ENCODE data around the gene TINAG.
"Not testable (repeated sequence)": the region's sequence is repeated elsewhere in the genome, so short reads cannot be mapped to it uniquely, and the experiment has no call there.

The TINAG gene

DNA sequence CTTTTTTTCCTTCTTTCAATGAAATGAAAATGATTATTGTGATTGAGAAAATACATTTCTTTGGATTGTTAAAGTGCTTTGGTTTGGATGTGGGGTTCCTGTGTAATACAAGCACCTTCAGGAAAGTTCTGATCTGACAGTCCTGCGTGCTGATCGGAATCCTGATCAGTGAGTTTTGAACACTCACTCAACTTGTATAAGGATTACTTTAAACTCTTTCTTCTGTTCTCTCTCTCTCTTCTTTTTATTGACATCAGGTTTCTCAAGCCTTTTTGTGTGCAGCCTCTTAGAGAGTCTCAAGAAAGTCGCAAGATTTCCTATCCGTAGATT, 710 bp downstream of the TINAG start:
- DNase-seq: no peak

- no peak for DNase-seq
Measured at GRCh38 chr6:54310377-54311152, 2.3 kb downstream of the TINAG start.

DNA sequence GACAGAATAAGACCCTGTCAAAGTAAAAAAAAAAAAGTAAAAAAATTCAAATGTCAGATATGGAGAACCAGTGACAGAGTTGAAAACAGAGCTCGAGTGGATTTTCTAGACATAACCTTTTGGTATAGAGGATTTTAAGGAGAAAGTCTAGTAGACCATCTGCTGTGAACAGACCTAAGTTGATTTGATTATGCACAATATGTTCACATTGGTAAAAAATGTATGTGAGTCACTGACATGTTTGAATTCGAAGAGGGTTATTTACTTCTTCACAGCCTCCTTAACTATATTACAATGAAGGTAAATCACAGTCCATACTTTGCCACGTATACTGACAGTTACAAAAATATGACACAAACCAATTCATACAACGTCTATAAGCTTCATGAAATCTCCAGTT, 7.4 kb downstream of the TINAG start:
- DNase-seq: no peak

- peak; percentile 38 for DNase-seq
Measured at GRCh38 chr6:54320871-54321270, 12.6 kb downstream of the TINAG start.

- DNase-seq: no peak
Measured at GRCh38 chr6:54327631-54328030, 19.4 kb downstream of the TINAG start.

DNA sequence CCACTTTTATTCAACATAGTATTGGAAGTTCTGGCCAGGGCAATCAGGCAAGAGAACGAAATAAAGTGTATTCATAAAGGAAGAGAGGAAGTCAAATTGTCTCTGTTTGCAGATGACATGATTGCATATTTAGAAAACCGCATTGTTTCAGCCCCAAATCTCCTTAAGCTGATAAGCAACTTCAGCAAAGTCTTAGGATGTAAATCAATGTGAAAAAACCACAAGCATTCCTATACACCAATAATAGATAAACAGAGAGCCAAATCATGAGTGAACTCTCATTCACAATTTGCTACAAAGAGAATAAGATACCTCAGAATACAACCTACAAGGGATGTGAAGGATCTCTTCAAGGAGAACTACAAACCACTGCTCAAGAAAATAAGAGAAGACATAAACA, 23.3 kb downstream of the TINAG start:
- DNase-seq: not testable (repeated sequence)

- no peak for DNase-seq
Measured at GRCh38 chr6:54335871-54336270, 27.6 kb downstream of the TINAG start.

DNA sequence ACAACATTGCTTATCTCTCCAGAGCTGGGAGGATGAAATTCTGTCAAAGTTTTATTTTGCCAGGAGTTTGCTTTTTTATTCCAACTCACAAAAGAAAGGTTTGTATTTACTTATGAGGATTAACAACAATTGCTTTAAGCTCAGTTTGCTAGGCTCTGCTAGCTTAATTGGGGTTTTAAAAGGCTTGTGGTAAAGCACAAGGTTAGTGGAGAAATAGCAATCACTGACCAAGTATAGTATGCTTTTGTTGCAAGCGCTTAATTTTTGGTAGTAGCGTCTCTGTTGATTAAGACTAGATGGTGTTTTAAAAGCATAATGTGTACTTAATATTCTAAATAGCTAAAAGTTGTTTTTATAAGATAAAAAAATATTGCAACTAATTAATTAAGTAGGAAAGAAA, 45.7 kb downstream of the TINAG start:
- DNase-seq: no peak

DNA sequence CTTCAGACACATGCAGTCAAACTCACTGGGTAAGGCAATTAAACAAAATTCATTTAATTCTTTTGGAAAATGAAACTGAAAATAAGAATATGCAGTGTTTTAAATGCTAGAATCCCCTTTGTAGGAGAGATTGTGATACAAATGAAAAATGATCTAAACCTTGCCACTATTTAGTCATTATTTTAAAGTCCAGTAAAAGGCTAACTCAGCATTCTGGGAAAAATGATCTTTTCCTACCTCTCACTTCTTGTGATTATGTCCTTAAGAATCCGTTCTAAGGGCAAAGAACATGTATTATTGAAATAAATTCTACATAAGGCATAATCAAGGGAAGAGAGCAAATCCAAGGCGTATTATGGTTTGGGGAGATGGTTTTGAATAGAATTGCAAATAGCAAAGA, 46.4 kb downstream of the TINAG start:
- no peak for DNase-seq

DNA sequence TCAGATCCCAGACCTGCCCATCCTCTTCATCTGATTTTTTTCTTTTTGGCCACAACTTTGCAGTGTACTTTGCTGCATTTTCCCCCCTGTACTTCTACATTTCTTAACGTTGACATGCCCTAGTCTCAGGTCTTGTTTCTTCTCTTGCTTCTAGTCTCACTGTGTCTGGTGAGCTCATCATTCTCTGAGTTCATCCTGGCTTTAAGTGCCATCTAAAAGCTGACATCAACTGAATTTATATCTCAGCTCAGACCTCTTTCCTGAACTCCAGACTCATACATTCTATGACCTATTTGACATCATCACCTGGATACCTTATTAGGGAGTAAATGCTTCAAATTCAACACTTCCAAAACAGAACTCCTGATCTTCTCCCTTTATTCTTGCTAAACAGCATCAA, 48.9 kb downstream of the TINAG start:
- no peak for DNase-seq

- DNase-seq: no peak
Measured at GRCh38 chr6:54361188-54361587, 52.9 kb downstream of the TINAG start.

GRCh38 chr6:54361734-54362133, 53.5 kb downstream of the TINAG start:
- DNase-seq: no peak

DNA sequence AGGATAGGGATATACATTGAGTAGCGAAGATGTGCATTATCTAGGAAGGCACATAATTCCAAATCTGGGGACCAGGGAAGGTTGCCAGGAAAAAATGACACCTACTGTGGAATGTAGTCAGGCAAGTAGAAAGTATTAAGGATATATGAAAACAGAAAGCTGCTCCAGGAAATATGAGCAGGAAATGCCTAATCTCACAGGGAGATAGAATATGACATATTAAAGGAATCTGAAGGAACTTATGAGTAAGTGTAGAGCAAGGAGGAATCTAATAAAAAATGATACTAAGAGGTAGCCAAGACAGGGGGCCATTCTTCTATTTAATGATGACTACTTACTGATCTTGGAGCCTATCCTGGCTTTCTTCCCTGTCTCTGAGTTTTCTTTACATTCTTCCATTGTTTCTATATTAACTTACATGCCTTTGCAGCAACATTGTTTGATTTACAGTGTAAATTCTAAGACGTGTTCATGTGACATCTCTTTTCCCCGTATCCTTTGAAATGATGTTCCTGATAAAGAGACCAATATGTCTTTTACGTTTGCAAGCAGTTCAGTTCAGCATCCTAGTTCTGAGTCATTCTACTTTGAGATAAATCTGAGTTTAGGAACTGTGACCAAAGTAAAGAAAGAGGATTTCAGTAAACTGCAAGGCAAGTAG, 58.6 kb downstream of the TINAG start:
- no peak for DNase-seq

DNA sequence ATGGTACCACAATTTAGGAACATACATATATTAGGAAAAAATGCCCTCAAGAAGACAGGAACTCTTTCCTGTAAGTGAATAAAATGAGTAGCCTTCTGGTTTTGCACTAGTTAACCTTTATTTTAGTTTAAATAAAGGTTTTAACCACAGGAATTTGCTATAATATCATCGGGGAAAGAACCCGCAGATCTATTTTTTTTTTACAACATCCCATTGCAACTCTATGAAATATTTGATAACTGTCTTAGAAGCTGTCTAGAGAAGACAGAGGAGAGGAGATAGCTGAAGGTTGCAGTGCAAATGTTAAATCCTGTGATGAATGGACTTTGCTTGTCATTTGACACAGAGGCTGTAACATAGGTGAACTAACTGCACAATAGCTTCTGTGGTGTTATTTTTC, 69.5 kb downstream of the TINAG start:
- DNase-seq: no peak

DNA sequence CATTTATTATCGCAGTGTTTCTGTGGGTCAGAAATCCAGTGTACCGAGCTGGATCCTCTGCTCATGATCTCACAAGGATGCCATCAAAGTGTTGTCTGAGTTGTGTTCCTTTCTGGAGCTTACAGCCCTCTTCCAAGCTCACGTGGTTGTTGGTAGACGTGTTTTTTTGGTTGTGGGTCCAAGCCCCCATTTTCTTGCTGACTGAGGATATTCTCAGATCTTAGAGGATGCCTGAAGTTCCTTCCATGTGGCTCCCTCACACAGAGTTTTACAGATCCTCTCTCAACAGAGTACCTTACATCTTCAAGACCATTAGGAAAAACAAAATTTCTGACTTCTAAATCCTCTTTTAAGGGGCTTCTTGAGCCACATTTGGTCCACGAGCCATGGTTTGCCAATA, 78.1 kb downstream of the TINAG start:
- no peak for DNase-seq

GRCh38 chr6:54390362-54390761, 82.1 kb downstream of the TINAG start:
- DNase-seq: no peak

DNA sequence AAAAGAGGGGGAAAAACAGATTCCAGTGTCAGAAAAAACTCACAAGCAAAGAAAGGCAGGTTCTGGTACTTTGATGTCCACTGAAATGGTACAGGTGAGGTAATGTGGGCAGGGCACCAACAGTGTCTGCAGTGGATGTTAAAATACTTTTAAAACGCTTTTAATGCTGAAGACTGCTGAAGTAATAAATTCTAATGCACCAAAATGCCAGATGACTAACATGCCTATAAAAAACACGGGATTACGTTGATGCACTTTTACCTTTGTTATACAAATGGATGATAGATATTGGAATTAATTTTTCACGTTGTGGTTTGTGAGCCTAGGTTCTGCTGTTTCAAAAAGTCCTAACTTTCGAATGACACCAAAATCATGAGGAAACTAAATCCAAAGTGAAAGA, 83.3 kb downstream of the TINAG start:
- DNase-seq: no peak

GRCh38 chr6:54403096-54403495, 94.9 kb downstream of the TINAG start:
- DNase-seq: no peak

GRCh38 chr6:54404791-54405190, 96.5 kb downstream of the TINAG start:
- DNase-seq: no peak

DNA sequence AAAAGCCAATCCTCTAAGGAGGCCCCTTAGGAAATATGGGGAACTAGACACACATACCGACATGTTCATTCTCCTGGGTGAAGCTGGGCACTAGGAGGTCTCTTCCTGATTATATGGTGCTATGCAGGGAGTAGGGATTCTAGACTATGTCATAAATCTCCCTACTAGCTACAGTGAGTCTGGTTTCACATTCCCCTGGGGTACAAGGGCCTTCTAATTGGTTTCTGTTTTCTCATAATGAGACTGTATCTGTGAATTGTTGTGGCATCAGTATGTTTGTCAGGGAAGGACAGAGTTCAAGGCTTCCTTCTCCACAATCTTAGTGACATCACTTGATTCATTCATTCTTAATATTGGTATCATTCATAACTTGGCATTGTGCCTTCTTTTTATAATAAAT, 103.5 kb downstream of the TINAG start:
- DNase-seq: no peak

DNA sequence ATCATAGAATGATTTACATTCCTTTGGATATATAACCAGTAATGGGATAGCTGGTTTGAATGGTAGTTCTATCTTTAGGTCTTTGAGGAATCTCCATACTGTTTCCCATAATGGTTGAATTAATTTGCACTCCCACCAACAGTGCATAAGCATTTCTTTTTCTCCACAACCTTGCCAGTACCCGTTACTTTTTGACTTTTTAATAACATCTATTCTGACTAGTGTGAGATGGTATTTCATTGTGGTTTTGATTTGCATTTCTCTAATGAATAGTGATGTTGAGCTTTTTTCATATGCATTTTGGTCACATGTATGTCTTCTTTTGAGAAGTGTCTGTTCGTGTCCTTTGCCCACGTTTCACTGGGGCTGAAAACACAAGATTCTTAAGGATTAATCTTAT, 107.3 kb downstream of the TINAG start:
- no peak for DNase-seq

DNA sequence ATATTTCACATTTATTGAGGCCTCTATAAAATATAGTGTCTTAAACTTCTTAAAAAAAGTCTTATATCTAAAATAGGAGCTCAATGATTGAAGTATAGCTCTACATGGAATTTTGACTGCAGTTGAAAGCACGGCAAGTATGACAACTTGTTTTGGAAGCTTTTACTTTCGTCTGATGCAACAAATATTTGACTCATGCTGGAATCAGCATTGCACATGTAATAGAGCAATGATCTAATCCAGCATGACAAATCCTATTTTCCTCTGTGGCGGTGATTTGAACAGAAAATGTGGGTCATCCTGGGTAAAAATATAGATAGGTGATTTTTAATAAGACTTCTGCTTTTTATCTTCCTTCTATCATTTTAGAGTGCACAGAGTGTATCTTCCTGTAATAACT, 111.6 kb downstream of the TINAG start:
- no peak for DNase-seq

- DNase-seq: no peak
Measured at GRCh38 chr6:54426995-54427394, 118.8 kb downstream of the TINAG start.

DNA sequence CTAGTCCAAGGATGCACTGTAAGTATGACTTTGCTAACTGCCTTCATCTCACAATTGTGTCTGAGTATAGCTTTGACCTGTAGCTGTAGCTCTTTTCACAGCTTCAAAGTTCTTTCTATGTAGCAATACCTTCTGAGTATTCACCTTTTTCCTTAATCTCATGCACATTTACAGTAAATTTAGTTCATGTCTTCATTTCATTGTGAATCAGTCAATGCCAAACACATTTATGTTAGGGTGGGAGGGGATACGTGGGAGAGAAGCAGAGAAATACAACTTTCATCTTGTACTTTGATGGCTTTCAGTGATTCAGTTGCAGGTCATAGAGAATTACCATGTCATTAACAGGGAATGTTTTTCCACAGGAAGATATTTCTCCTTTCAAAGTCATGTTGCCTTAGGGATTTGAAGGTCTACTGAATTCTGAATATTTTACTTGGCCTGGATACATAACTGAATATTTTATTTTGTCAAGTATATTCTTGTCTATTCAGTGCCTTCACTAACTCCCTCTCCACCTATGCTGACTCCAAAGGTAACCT, 119.2 kb downstream of the TINAG start:
- DNase-seq: no peak

GRCh38 chr6:54428431-54428830, 120.2 kb downstream of the TINAG start:
- DNase-seq: no peak
